BLaER1 (cell line): Measurements from ENCODE around the gene TPO.
A peak's percentile ranks its signal among the peaks of the same experiment; 100 is the strongest.

Experiments
- H3K27ac ChIP-seq: shearing (Covaris generic); formaldehyde crosslinking; 2 replicates; pipeline ENCODE4 v1.8.1; 2022
- H3K27me3 ChIP-seq: shearing (Covaris generic); formaldehyde crosslinking; 2 replicates; pipeline ENCODE4 v1.8.1; 2022
- H3K36me3 ChIP-seq: shearing (Covaris generic); formaldehyde crosslinking; 2 replicates; pipeline ENCODE4 v1.8.1; 2022
- H3K4me1 ChIP-seq: shearing (Covaris generic); formaldehyde crosslinking; 2 replicates; pipeline ENCODE4 v1.8.1; 2022
- H3K4me2 ChIP-seq: shearing (Covaris generic); formaldehyde crosslinking; 2 replicates; pipeline ENCODE4 v1.8.1; 2022
- H3K4me3 ChIP-seq: shearing (Covaris generic); formaldehyde crosslinking; 2 replicates; pipeline ENCODE4 v1.8.1; 2022
- H3K9ac ChIP-seq: shearing (Covaris generic); formaldehyde crosslinking; 2 replicates; pipeline ENCODE4 v1.8.1; 2022
- H3K9me3 ChIP-seq: shearing (Covaris generic); formaldehyde crosslinking; 2 replicates; pipeline ENCODE4 v1.8.1; 2022
- H4K20me1 ChIP-seq: shearing (Covaris generic); formaldehyde crosslinking; 2 replicates; pipeline ENCODE4 v1.8.1; 2022
- Cebpa-rat ChIP-seq: shearing (Covaris generic); IDR thresholded peaks from 2 replicates; pipeline ENCODE4 v1.8.1; 2022

The TPO gene

DNA sequence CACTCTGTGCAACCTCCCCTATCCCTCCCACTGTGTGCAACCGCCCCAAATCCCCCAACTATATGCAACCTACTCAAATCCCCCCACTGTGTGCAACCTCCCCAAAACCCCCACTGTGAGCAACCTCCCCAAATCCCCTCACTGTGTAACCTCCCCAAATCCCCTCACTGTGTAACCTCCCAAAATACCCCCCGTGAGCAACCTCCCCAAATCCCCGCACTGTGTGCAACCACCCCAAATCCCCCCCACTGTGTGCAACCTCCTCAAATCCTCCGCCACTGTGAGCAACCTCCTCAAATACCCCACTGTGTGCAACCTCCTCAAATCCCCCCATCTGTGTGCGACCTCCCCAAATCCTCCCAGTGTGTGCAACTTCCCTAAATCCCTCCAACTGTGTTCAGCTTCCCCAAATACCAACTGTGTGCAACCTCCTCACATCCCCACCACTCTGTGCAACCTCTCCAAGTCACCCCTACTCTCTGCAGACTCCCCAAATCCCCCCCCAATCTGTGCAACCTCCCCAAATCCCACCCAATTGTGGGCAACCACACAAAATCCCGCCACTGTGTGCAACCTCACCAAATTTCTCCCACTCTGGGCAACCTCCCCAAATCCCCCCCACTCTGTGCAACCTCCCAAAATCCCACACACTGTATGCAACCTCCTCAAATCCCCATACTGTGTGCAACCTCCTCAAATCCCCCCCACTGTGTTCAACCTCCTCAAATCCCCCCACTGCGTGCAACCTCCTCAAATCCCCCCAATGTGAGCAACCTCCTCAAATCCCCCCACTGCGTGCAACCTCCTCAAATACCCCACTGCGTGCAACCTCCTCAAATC is 114.1 kb downstream of the TPO start:
- no peak overlapping the region for H3K9ac ChIP-seq
- no peaks in the 10 kb centered on the region for H3K9me3 ChIP-seq
- no peak overlapping the region for H3K27ac ChIP-seq
- no peaks in the 10 kb centered on the region for H3K27me3 ChIP-seq
- H3K4me2 ChIP-seq: no peak overlapping the region
- H3K4me3 ChIP-seq: no peak overlapping the region
- H4K20me1 ChIP-seq: no peaks in the 10 kb centered on the region
- H3K36me3 ChIP-seq: no peaks in the 10 kb centered on the region
- H3K4me1 ChIP-seq: peaks cover 6% of the 10 kb centered on the region
- TF ChIP-seq Cebpa-rat: no peak

DNA sequence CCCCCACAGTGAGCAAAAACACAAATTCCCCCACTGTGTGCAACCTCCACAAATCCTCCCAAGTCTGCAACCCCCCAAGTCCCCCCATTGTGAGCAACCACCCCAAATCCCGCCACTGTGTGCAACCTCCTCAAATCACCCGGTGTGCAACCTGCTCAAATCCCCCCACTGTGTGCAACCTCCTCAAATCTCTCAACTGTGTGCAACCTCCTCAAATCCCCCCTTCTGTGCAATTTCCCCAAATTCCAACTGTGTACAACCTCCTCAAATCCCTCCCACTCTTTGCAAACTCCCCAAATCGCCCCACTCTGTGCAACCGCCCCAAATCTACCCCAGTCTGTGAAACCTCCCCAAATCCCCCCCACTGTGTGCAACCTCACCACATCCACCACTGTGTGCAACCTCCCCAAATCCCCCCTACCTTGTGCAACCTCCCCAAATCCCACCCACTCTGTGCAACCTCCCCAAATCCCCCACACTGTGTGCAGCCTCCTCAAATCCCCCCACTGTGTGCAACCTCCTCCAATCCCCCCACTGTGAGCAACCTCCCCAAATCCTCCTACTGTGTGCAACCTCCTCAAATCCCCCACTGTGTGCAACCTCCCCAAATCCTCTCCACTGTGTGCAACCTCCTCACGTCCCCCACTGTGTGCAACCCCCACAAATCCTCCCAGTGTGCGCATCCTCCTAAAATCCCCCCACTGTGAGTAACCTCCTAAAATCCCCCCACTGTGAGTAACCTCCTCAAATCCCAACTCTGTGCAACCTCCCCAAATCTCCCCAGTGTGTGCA is 115.2 kb downstream of the TPO start:
- Histone ChIP-seq H3K4me3 (no peak overlapping the region), H3K27me3 (no peaks in the 10 kb centered on the region)
- no peak for TF ChIP-seq Cebpa-rat

DNA sequence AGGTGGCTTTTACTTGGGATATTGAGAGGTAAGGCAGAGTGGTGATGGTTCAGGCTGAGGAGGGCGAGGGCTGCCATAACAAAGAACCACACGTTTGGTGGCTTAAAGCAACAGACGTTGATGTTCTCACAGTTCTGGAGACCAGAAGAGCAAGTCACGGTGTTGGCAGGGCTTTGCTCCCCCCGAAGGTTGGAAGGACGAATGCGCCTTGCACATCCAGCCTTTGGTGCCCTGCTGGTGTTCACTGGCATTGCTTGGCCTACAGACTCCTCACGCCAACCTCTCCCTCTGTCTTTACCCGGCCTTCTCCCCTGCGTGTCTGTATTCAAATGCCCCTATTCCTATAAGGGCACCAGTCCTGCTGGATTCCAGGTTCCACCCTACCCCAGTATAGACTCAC is 125.4 kb downstream of the TPO start:
- Histone ChIP-seq H3K4me1 (peaks cover 49% of the 10 kb centered on the region), H3K9ac (no peak overlapping the region), H3K27me3 (no peaks in the 10 kb centered on the region), H3K36me3 (no peaks in the 10 kb centered on the region), H4K20me1 (peaks cover 11% of the 10 kb centered on the region; the same call in 1 of the 2 replicates), H3K4me2 (0 out of 2 replicates have a peak overlapping the region, but pooled peaks have one; percentile 1), H3K4me3 (no peak overlapping the region), H3K9me3 (no peaks in the 10 kb centered on the region), H3K27ac (no peak overlapping the region)
- TF ChIP-seq Cebpa-rat: no peak

More for the DNA sequence above, 115.2 kb downstream of the TPO start:
- Histone ChIP-seq H3K4me2 (no peak overlapping the region), H3K4me1 (no peaks in the 10 kb centered on the region), H3K36me3 (no peaks in the 10 kb centered on the region), H3K9me3 (no peaks in the 10 kb centered on the region), H4K20me1 (no peaks in the 10 kb centered on the region), H3K27ac (no peak overlapping the region), H3K9ac (no peak overlapping the region)

DNA sequence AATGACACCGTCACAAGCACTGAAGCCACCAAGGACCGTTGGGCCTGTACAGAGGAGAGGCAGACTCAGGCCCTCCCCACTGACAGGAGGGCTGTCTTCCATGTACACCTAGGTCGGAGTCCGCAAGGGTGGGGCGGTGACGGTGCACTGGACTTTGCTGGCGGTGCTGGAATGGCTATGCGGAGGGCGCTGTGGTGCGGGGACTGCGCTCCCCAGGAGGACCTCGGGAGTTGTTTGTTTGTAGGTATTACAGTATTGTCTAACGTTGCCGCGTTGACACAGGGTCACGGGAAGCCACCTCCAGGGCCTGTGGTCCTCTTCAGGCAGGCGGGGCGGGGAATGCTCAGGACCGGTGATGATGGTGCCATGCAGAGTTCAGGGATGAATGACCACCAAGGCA is 126.2 kb downstream of the TPO start:
- H3K4me3 ChIP-seq: no peak overlapping the region
- H3K9me3 ChIP-seq: no peaks in the 10 kb centered on the region
- peaks cover 18% of the 10 kb centered on the region; the same call in 1 of the 2 replicates for H4K20me1 ChIP-seq
- no peak overlapping the region for H3K9ac ChIP-seq
- TF ChIP-seq Cebpa-rat: no peak
- H3K4me1 ChIP-seq: peaks cover 56% of the 10 kb centered on the region
- no peak overlapping the region for H3K27ac ChIP-seq
- H3K27me3 ChIP-seq: no peaks in the 10 kb centered on the region
- H3K4me2 ChIP-seq: peak overlapping the region; percentile 72; the same call in 1 of the 2 replicates
- no peaks in the 10 kb centered on the region for H3K36me3 ChIP-seq

DNA sequence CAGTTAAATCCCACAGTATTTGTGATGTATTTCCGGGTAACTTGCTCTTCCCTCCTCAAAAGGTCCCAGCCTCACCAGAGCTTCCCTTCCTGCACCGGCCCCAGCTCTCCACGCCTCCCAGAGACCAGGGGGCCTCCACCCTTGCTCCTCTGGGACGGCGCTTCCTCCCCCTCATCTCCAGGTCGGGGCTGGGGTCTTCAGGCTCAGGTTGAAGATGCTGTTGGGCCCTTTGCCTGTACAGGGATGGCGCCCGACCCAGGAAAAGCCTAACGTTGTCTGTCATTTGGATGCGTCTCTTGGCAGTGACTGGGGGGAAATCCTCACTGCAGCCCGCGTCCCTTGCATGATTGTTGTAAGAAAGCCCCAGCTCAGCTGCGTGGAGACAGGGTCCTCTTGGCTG is 126.7 kb downstream of the TPO start:
- Histone ChIP-seq H3K27ac (no peak overlapping the region), H3K36me3 (no peaks in the 10 kb centered on the region), H3K4me3 (no peak overlapping the region), H3K9ac (no peak overlapping the region), H3K9me3 (no peaks in the 10 kb centered on the region), H3K27me3 (no peaks in the 10 kb centered on the region), H4K20me1 (peaks cover 21% of the 10 kb centered on the region; the same call in 1 of the 2 replicates), H3K4me2 (peak overlapping the region; percentile 72; the same call in 1 of the 2 replicates), H3K4me1 (peaks cover 58% of the 10 kb centered on the region)
- TF ChIP-seq Cebpa-rat: no peak

DNA sequence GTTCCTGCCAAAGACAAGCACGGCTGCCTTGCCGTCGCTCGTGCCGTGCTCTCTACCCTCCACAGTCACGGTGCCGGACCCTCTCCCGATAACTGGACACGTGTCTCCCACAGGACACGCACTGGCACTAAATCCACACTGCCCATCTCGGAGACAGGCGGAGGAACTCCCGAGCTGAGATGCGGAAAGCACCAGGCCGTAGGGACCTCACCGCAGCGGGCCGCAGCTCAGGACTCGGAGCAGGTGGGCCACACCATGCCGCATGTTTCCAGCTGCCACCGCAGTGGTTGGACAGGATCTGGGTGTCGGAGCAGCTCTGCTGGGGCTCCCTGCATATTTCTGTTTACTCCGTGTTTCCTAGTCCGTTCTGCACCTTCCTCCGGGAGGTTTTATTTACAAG is 127.2 kb downstream of the TPO start:
- no peaks in the 10 kb centered on the region for H3K27me3 ChIP-seq

DNA sequence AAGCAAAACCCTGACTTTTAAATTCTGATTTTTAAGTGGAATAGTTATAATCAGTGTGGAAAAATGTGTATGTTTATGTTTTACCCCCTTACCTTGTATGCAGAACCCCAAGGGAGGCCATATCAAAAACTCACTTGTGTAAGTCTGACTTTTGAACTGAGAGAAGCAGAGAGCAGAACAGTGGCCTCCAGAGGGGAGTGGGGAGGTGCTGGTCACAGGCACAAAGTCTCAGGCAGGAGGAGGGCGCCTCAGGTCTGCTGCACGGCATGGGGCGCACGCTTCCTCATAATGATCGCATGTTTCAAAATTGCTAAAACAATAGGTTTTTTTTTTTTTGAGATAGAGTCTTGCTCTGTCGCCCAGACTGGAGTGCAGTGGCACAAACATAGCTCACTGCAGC is 127.8 kb downstream of the TPO start:
- TF ChIP-seq Cebpa-rat: no peak
- no peak overlapping the region for H3K4me3 ChIP-seq
- peak overlapping the region; percentile 72 for H3K4me2 ChIP-seq
- no peaks in the 10 kb centered on the region for H3K9me3 ChIP-seq
- no peak overlapping the region for H3K9ac ChIP-seq
- no peaks in the 10 kb centered on the region for H3K36me3 ChIP-seq
- H3K4me1 ChIP-seq: peaks cover 65% of the 10 kb centered on the region
- peaks cover 21% of the 10 kb centered on the region; the same call in 1 of the 2 replicates for H4K20me1 ChIP-seq
- no peaks in the 10 kb centered on the region for H3K27me3 ChIP-seq
- no peak overlapping the region for H3K27ac ChIP-seq

More for the DNA sequence above, 127.2 kb downstream of the TPO start:
- no peaks in the 10 kb centered on the region for H3K9me3 ChIP-seq
- H3K4me3 ChIP-seq: no peak overlapping the region
- peaks cover 21% of the 10 kb centered on the region; the same call in 1 of the 2 replicates for H4K20me1 ChIP-seq
- no peak overlapping the region for H3K27ac ChIP-seq
- no peak overlapping the region for H3K9ac ChIP-seq
- TF ChIP-seq Cebpa-rat: no peak
- H3K4me1 ChIP-seq: peaks cover 60% of the 10 kb centered on the region
- H3K4me2 ChIP-seq: peak overlapping the region; percentile 72
- H3K36me3 ChIP-seq: no peaks in the 10 kb centered on the region

DNA sequence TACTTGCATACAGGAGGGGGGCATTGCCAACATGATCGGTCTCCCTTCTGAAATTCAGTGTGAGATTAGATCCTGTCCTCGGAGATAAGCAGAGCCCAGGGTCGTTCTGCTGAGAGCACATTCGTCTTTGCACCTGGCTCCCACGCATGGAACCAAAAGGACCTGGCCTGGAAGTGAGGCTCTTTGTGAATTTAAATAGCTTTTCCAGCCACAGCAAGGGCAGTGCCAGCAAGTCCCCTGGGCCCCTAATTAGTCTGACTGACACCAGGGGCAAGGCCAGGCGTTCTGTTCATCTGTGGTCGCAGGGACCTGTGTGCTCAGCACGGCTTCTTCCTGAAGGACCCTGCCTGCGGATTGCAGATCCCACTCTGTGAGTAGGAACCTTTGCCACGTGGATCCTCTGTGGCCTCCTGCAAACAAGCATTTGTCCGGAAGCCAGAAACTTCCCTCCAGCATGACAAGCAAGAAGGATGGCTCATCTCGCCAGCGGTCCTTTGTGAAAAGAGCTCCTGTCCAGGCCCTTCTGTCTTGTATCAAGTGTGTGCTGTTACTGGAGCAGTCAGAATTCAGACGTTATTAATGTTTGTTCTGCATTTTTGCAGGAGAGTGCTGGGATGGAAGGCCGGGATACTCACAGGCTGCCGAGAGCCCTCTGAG is 128.7 kb downstream of the TPO start:
- TF ChIP-seq Cebpa-rat: no peak
- no peaks in the 10 kb centered on the region for H3K36me3 ChIP-seq
- H3K4me2 ChIP-seq: peak overlapping the region; percentile 72
- H3K27ac ChIP-seq: no peak overlapping the region
- H3K9me3 ChIP-seq: no peaks in the 10 kb centered on the region
- H3K4me1 ChIP-seq: peaks cover 75% of the 10 kb centered on the region
- peaks cover 28% of the 10 kb centered on the region; the same call in 1 of the 2 replicates for H4K20me1 ChIP-seq
- H3K27me3 ChIP-seq: no peaks in the 10 kb centered on the region
- H3K4me3 ChIP-seq: no peak overlapping the region
- peak overlapping the region; percentile 36 for H3K9ac ChIP-seq

DNA sequence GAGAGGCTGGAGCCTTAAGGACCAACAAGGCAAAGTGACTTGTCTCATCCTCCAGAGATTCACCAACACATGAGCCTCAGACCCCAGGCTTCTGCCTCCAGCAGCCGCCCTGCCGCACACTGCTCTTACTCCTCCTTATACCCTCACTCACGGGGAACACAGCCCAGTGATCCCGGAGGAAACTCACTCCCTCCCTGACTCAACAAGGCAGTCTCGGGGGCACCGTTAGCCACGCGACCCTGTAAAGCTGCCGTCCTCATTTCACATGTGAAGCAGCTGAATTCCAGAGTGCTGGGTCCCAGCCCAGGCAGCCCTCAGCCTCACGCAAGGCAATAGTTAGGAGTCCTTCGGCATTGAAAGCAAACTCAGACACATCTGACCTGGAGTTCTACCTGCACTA is 129.7 kb downstream of the TPO start:
- Histone ChIP-seq H3K27ac (no peak overlapping the region), H3K9me3 (no peaks in the 10 kb centered on the region), H3K4me3 (no peak overlapping the region), H3K9ac (peak overlapping the region; percentile 36; the same call in 1 of the 2 replicates), H3K27me3 (no peaks in the 10 kb centered on the region), H3K4me1 (peaks cover 78% of the 10 kb centered on the region), H4K20me1 (peaks cover 31% of the 10 kb centered on the region; the same call in 1 of the 2 replicates), H3K36me3 (no peaks in the 10 kb centered on the region), H3K4me2 (peak overlapping the region; percentile 72)
- no peak for TF ChIP-seq Cebpa-rat
